ENCODE results near the gene IFNG.

Gene IFNG

DNA sequence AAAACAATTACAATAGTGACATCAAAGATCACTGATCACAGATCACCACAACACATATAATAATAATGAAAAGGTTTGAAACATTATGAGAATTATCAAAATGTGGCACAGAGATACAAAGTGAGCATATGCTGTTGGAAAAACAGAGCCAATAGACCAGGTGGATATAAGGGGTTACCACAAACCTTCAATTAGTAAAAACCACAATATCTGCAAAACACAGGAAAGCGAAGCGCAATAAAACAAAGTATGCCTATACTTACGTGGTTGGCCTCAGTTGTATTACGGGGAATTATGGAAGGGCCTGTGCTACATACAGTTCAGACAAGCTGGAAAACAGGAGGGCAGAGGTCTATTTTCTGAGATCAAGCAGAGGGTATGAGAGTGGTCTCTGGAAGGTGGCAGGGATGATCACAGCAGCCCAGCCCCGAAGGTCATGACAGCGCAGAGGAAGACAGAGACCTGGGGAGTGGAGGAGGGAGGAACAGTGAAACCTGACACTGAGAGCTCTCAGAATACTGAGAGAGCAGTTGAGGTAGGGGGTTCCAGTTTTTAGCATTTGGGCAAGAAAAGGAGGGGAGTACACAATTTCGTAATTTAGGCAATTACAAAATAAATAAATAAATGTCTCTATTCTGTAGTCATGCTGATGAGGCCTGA is 41.3 kb downstream of the IFNG start:
- peak; percentile 60 for DNase-seq (ENCODE audit: low spot score)

DNA sequence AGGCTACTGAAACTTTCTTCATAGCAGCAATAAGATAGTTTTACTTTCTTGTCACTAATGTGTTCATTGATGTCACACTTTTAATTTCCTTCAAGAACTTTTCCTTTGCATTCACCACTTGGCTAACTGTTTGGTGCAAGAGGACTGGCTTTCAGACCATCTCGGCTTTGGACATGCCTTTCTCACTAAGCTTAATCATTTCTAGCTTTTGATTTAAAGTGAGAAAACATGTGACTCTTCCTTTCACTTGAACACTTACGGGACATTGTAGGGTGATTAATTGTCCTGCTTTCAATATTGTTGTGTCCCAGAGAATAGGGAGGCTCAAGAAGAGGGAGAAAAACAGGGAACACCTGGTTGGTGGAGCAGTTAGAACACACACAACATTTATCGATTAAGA is 41.9 kb downstream of the IFNG start:
- DNase-seq (ENCODE audit: low spot score), result no peak

DNA sequence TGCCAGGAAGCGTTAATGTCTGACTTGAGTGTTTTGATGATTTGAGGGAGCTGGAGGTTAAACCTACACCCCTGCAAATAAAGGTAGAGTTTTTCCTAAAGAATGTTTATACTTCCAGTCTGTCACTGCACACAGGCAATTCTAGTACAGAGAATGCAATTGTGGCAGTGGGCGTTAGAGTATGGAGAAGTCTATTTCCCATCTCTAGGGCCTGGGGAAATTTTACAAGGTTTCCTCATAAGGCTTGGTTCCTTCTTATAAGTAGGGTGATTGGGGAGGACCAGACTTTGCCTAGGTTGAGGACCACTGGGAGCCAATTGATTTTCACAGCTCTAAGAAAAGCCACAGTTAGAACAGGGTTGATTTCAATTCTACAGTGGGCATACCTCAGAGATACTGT is 44.3 kb downstream of the IFNG start:
- no peak for DNase-seq (ENCODE audit: low spot score)

DNA sequence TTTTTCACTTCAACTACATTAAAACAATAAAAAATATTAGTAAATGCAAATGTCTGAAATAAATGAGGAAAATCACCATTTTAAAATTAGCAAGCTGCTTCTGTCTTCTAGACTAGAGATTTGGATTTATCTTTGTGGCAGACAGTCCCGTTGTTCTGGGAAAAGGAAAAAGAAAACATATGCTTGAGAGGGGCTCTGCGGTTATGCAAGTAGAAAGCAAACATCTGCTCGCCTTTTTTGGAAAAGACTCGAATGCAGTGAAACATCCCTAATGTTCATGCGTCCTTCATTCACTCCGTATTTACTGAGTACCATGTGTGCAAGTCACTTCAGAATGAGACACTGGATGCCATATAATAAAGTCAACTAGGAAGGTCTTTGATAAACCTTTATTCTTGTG is 44.9 kb downstream of the IFNG start:
- no peak for DNase-seq (ENCODE audit: low spot score)

DNA sequence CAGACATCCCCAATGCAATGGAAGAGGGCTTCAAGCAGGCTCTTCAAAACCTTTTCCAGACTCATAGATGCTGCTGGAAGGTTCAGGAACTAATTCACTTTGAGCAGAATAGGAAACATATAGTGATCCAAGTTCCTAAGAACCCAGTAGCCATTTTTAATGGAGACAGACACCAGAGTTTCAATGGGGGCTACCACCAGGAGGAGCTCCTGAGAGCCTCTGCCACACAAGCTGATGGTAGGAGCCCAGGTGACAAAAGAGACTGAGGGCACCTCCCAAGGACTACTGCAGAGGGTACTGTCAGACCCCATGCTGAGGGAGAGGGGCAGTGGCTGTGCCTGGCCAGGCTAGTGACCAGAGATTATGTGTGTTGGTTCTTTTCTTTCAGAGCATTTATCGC is 45.9 kb downstream of the IFNG start:
- DNase-seq (ENCODE audit: low spot score), result no peak

DNA sequence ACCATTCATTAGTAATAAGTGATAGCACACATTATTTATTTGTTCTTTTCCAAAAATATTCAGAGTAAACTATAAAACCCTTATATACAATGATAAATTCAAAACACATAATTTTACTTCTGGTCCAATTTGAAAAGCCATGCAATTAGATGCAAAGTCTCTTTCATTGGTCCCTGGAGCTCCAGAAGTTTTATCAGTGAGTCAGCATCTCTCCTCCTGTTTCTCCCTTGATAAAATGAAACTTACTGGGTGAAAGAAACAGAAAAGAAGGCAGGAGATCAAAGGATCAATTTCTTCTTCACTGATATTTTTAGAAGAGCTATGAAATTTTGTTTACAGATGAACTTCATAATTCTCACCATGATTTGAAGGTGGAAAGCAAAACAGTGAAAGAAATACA is 47.5 kb downstream of the IFNG start:
- no peak for DNase-seq (ENCODE audit: low spot score)

DNA sequence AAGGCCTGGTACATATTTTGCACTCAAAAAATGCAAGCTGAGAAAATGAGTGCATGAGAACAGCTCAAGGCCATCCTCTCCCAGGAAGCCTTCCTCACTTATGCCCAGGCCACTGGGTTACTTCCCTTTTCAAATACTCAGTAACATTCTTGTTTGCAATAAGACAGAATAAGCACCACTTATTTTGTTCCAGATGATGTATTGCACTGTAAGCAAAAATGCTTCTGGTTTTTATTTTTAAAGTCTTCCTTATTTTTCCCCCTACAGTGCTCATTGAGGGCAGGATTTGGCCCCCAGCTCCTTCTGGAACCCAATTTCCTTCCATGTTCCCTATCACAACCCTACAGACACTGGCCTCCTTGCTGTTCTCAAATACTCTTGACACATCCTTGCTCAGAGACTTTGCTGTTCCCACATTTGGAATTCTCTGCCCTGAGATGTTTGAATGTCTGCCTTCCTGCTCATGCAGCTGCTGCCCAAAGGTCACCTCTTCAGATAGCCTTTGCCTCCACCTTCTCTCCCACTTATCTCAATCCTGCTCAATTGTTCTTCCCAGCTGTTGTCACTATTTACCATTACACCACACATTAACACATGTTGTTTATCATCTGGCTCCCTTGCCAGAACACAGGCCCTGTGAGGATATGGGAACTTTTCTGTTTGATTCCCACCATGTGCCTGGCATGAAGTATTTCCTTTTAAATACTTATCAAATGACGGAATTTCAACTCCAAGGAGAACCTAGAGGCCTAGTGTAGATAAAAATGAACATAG is 49.9 kb downstream of the IFNG start:
- DNase-seq (ENCODE audit: low spot score), result no peak

DNA sequence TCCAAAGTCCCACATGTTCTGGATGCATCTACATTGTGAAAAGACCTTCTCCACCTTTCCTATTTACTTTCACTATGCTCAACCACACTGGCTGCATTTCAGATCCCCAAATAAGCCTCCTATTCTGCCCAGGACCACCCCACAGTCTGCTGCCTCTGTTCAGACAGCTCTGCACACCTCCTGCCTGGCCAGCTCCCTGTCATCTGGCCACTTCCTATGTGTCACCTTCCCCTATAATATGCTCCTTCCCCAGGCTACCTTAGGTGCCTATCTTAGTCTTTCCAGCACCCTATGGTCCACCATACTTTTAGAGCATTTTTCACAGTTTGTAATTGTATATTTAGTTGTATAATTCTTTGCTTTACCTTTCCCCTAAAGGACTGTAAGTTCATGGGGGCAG is 50.5 kb downstream of the IFNG start:
- no peak for DNase-seq (ENCODE audit: low spot score)

DNA sequence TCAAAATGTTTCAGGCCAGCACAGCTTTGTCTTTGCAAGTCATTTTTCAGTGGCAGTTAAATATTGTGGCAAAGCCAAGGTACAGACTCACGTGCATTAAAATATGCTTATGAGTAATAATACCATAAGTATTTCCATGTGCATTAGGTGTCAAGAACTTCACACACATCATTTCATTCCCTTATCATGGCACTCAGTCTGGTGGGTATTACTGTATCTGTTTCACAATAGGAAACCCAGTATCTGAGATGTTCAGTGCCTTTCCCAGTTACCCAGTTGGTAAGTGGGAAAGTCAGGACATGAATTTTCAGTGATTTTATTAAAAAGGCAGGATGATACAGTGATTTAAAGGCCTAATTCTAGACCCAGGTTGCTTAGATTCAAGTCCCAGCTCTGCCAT is 52.9 kb downstream of the IFNG start:
- no peak for DNase-seq (ENCODE audit: low spot score)

DNA sequence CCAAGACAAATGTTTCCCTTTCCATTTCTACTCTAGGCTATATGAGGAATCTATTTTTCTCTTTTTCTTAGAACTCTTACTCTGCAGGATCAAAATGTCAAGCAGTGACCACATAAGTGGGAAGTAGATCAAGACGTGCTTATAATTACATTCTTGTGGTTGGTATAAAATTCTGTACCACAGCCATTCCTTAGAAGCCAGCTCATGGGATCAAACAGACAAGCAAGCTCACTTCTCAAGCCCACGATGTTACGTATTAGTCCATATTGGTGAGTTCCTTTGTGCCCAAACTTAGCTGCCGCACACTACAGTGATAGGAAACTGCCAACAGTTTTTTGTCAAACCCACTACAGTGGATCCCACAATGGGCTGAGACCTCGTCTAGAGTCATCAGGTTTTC is 53.4 kb downstream of the IFNG start:
- DNase-seq (ENCODE audit: low spot score), result no peak
